T-helper 2 cell treated with Interferon-gamma antibody and Interleukin-4, amounts not matched to agents 5 μg/mL and 100 μg/mL, for 36 hours (primary cell): ENCODE results near the gene SCYGR1.

Experiments
- DNase-seq: peaks from one replicate; pipeline ENCODE4 v3.0.0; 2021; ENCODE audit warnings: low spot score
- H3K27ac Mint-ChIP-seq: one replicate; pipeline ENCODE4 v1.8.0; 2021; ENCODE audit warnings: mild to moderate bottlenecking, mixed read lengths
- H3K27me3 Mint-ChIP-seq: one replicate; pipeline ENCODE4 v1.8.0; 2021; ENCODE audit warnings: low read depth, mixed read lengths
- H3K36me3 Mint-ChIP-seq: one replicate; pipeline ENCODE4 v1.8.0; 2021; ENCODE audit warnings: low read depth, mixed read lengths
- H3K4me1 Mint-ChIP-seq: one replicate; pipeline ENCODE4 v1.8.0; 2021; ENCODE audit warnings: low read depth, mixed read lengths
- H3K4me3 Mint-ChIP-seq: one replicate; pipeline ENCODE4 v1.8.0; 2022; ENCODE audit warnings: mild to moderate bottlenecking, moderate library complexity, mixed read lengths
- H3K9me3 Mint-ChIP-seq: one replicate; pipeline ENCODE4 v1.8.0; 2021; ENCODE audit warnings: mixed read lengths

SCYGR1 gene

GRCh38 chr2:227411320-227411989 is 23.7 kb upstream of the SCYGR1 start:
- peak; percentile 76 for DNase-seq
- Mint-ChIP-seq H3K4me1 (peaks cover 21% of the 10 kb centered on the region), H3K27me3 (no peaks in the 10 kb centered on the region), H3K27ac (peak overlapping the region; percentile 10), H3K4me3 (no peak overlapping the region), H3K9me3 (no peaks in the 10 kb centered on the region), H3K36me3 (no peaks in the 10 kb centered on the region)

- H3K27me3 Mint-ChIP-seq = no peaks in the 10 kb centered on the region
- H3K4me1 Mint-ChIP-seq = peaks cover 19% of the 10 kb centered on the region
Measured at GRCh38 chr2:227410191-227410590, 22.4 kb upstream of the SCYGR1 start.

GRCh38 chr2:227407591-227408151 is 19.9 kb upstream of the SCYGR1 start:
- H3K4me1 Mint-ChIP-seq = peaks cover 19% of the 10 kb centered on the region
- H3K9me3 Mint-ChIP-seq = no peaks in the 10 kb centered on the region
- H3K36me3 Mint-ChIP-seq = no peaks in the 10 kb centered on the region
- H3K27ac Mint-ChIP-seq = no peak overlapping the region
- H3K27me3 Mint-ChIP-seq = no peaks in the 10 kb centered on the region
- H3K4me3 Mint-ChIP-seq = no peak overlapping the region
- no peak for DNase-seq

More at GRCh38 chr2:227410191-227410590, 22.4 kb upstream of the SCYGR1 start:
- no peak overlapping the region for H3K4me3 Mint-ChIP-seq
- DNase-seq = no peak
- H3K36me3 Mint-ChIP-seq = no peaks in the 10 kb centered on the region
- no peaks in the 10 kb centered on the region for H3K9me3 Mint-ChIP-seq
- H3K27ac Mint-ChIP-seq = no peak overlapping the region

- no peak overlapping the region for H3K4me3 Mint-ChIP-seq
- H3K27me3 Mint-ChIP-seq = no peaks in the 10 kb centered on the region
- no peak for DNase-seq
- H3K36me3 Mint-ChIP-seq = no peaks in the 10 kb centered on the region
- no peaks in the 10 kb centered on the region for H3K9me3 Mint-ChIP-seq
- H3K4me1 Mint-ChIP-seq = peaks cover 9% of the 10 kb centered on the region
- H3K27ac Mint-ChIP-seq = no peak overlapping the region
Measured at GRCh38 chr2:227406177-227407031, 18.7 kb upstream of the SCYGR1 start.

GRCh38 chr2:227404585-227405271 is 17.0 kb upstream of the SCYGR1 start:
- no peak overlapping the region for H3K4me3 Mint-ChIP-seq
- H3K27me3 Mint-ChIP-seq = no peaks in the 10 kb centered on the region
- H3K4me1 Mint-ChIP-seq = peaks cover 4% of the 10 kb centered on the region
- no peak for DNase-seq
- H3K36me3 Mint-ChIP-seq = no peaks in the 10 kb centered on the region
- H3K9me3 Mint-ChIP-seq = no peaks in the 10 kb centered on the region
- no peak overlapping the region for H3K27ac Mint-ChIP-seq

GRCh38 chr2:227402959-227403358 is 15.2 kb upstream of the SCYGR1 start:
- Mint-ChIP-seq H3K27ac (no peak overlapping the region), H3K36me3 (no peaks in the 10 kb centered on the region), H3K27me3 (no peaks in the 10 kb centered on the region), H3K9me3 (no peaks in the 10 kb centered on the region), H3K4me3 (no peak overlapping the region), H3K4me1 (peaks cover 4% of the 10 kb centered on the region)
- no peak for DNase-seq

- H3K4me1 Mint-ChIP-seq = peaks cover 7% of the 10 kb centered on the region
- no peak for DNase-seq
- no peak overlapping the region for H3K4me3 Mint-ChIP-seq
- no peaks in the 10 kb centered on the region for H3K9me3 Mint-ChIP-seq
- no peak overlapping the region for H3K27ac Mint-ChIP-seq
- H3K27me3 Mint-ChIP-seq = no peaks in the 10 kb centered on the region
- H3K36me3 Mint-ChIP-seq = no peaks in the 10 kb centered on the region
Measured at GRCh38 chr2:227402321-227402720, 14.6 kb upstream of the SCYGR1 start.

- Mint-ChIP-seq H3K27ac (no peak overlapping the region), H3K4me3 (no peak overlapping the region), H3K27me3 (no peaks in the 10 kb centered on the region), H3K36me3 (no peaks in the 10 kb centered on the region), H3K4me1 (peaks cover 7% of the 10 kb centered on the region), H3K9me3 (no peaks in the 10 kb centered on the region)
- no peak for DNase-seq
Measured at GRCh38 chr2:227401550-227401949, 13.8 kb upstream of the SCYGR1 start.

- H3K27me3 Mint-ChIP-seq = no peaks in the 10 kb centered on the region
- no peaks in the 10 kb centered on the region for H3K9me3 Mint-ChIP-seq
- peak overlapping the region; percentile 23 for H3K27ac Mint-ChIP-seq
- no peaks in the 10 kb centered on the region for H3K36me3 Mint-ChIP-seq
- DNase-seq = no peak
- no peak overlapping the region for H3K4me3 Mint-ChIP-seq
- H3K4me1 Mint-ChIP-seq = peaks cover 3% of the 10 kb centered on the region
Measured at GRCh38 chr2:227398684-227399670, 11.2 kb upstream of the SCYGR1 start.

- Mint-ChIP-seq H3K4me3 (no peak overlapping the region), H3K27ac (no peak overlapping the region), H3K4me1 (peaks cover 3% of the 10 kb centered on the region), H3K9me3 (no peaks in the 10 kb centered on the region), H3K36me3 (no peaks in the 10 kb centered on the region), H3K27me3 (no peaks in the 10 kb centered on the region)
- no peak for DNase-seq
Measured at GRCh38 chr2:227397562-227397961, 9.8 kb upstream of the SCYGR1 start.

- H3K4me3 Mint-ChIP-seq = no peak overlapping the region
- no peaks in the 10 kb centered on the region for H3K27me3 Mint-ChIP-seq
- DNase-seq = no peak
- peaks cover 3% of the 10 kb centered on the region for H3K4me1 Mint-ChIP-seq
- no peaks in the 10 kb centered on the region for H3K9me3 Mint-ChIP-seq
- H3K36me3 Mint-ChIP-seq = no peaks in the 10 kb centered on the region
- no peak overlapping the region for H3K27ac Mint-ChIP-seq
Measured at GRCh38 chr2:227395556-227395955, 7.8 kb upstream of the SCYGR1 start.

- Mint-ChIP-seq H3K4me3 (no peak overlapping the region), H3K4me1 (peaks cover 3% of the 10 kb centered on the region), H3K36me3 (no peaks in the 10 kb centered on the region), H3K9me3 (no peaks in the 10 kb centered on the region), H3K27me3 (no peaks in the 10 kb centered on the region), H3K27ac (no peak overlapping the region)
- DNase-seq = no peak
Measured at GRCh38 chr2:227394401-227394800, 6.7 kb upstream of the SCYGR1 start.
